BLaER1 treated with 17β-estradiol and CSF1 and Interleukin-3, amounts not matched to agents 10 nM and 100 nM (cell line): ENCODE measurements around the gene CYTH2.

ENCODE experiments used
- H3K27ac ChIP-seq, 11 experiments: shearing (Covaris generic); formaldehyde crosslinking; 2 replicates each; pipeline ENCODE4 v1.8.1; 2022
- H3K27me3 ChIP-seq, 11 experiments: shearing (Covaris generic); formaldehyde crosslinking; 2 replicates each; pipeline ENCODE4 v1.8.1; 2022
- H3K36me3 ChIP-seq, 11 experiments: shearing (Covaris generic); formaldehyde crosslinking; 2 replicates each; pipeline ENCODE4 v1.8.1; 2022
- H3K4me1 ChIP-seq, 10 experiments: shearing (Covaris generic); formaldehyde crosslinking; 2 replicates each; pipeline ENCODE4 v1.8.1; 2022
- H3K4me2 ChIP-seq, 11 experiments: shearing (Covaris generic); formaldehyde crosslinking; 2 replicates each; pipeline ENCODE4 v1.8.1; 2022
- H3K4me3 ChIP-seq, 10 experiments: shearing (Covaris generic); formaldehyde crosslinking; 2 replicates each; pipeline ENCODE4 v1.8.1; 2022
- H3K9ac ChIP-seq, 11 experiments: shearing (Covaris generic); formaldehyde crosslinking; 2 replicates each; pipeline ENCODE4 v1.8.1; 2022
- H3K9me3 ChIP-seq, 11 experiments: shearing (Covaris generic); formaldehyde crosslinking; replicated peaks in 1 of 11; 2 replicates each; pipeline ENCODE4 v1.8.1; 2022
- H4K20me1 ChIP-seq, 11 experiments: shearing (Covaris generic); formaldehyde crosslinking; 2 replicates each; pipeline ENCODE4 v1.8.1; 2022
- Cebpa-rat ChIP-seq, 11 experiments: shearing (Covaris generic); IDR thresholded peaks; 2 replicates each; pipeline ENCODE4 v1.8.1; 2022

CYTH2 gene

DNA sequence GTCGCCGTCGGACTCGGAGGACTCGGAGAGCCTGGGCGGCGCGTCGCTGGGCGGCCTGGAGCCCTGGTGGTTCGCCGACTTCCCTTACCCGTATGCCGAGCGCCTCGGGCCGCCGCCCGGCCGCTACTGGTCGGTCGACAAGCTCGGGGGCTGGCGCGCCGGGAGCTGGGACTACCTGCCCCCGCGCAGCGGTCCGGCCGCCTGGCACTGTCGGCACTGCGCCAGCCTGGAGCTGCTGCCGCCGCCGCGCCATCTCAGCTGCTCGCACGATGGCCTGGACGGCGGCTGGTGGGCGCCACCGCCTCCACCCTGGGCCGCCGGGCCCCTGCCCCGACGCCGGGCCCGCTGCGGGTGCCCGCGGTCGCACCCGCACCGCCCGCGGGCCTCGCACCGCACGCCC, 25.9 kb upstream of the CYTH2 start:
- Histone ChIP-seq H4K20me1 (peaks cover 0 to 21% (median under 1%) of the 10 kb centered on the region in 11 experiments; a peak in 8 of 22 replicates), H3K4me2 (peak overlapping the region; percentile 80 to 99 (median 93)), H3K4me3 (peak overlapping the region in 6 of 10 experiments; percentile 82 to 97 (median 94); a peak in 5 of 20 replicates), H3K27me3 (peaks cover 15 to 39% (median 37%) of the 10 kb centered on the region in 11 experiments), H3K36me3 (peaks cover 12 to 20% (median 16%) of the 10 kb centered on the region in 11 experiments), H3K9ac (0 out of 22 replicates have a peak overlapping the region, but pooled peaks of 1 of the 11 experiments have one; percentile 91), H3K9me3 (no peaks in the 10 kb centered on the region), H3K4me1 (peaks cover 32 to 41% (median 34%) of the 10 kb centered on the region in 10 experiments), H3K27ac (no peak overlapping the region)
- TF ChIP-seq Cebpa-rat (IDR thresholded peaks at IDR 0.05), result no peak

DNA sequence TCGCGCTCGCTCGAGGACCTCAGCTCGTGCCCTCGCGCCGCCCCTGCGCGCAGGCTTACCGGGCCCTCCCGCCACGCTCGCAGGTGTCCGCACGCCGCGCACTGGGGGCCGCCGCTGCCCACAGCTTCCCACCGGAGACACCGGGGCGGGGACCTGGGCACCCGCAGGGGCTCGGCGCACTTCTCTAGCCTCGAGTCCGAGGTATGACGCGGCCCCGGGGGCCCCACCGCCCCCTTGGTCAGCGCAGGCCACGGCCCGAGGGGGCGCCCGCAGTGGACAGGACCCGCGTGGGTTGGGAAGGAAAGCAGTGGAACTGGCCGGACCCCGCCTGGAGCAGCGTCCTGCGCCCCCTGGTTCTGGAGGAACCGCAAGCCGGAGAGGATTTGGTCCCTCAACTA, 25.4 kb upstream of the CYTH2 start:
- Histone ChIP-seq H3K36me3 (peaks cover 17 to 25% (median 21%) of the 10 kb centered on the region in 11 experiments), H3K27ac (no peak overlapping the region), H3K4me2 (peak overlapping the region; percentile 80 to 99 (median 93)), H3K27me3 (peaks cover 15 to 39% (median 37%) of the 10 kb centered on the region in 11 experiments), H4K20me1 (peaks cover 0 to 25% (median 5%) of the 10 kb centered on the region in 11 experiments; a peak in 10 of 22 replicates), H3K9me3 (no peaks in the 10 kb centered on the region), H3K9ac (peak overlapping the region in 8 of 11 experiments; percentile 83 to 97 (median 90); a peak in 9 of 22 replicates), H3K4me1 (peaks cover 32 to 45% (median 34%) of the 10 kb centered on the region in 10 experiments), H3K4me3 (peak overlapping the region; percentile 82 to 98 (median 94); a peak in 19 of 20 replicates)
- TF ChIP-seq Cebpa-rat (IDR thresholded peaks at IDR 0.05), result no peak

DNA sequence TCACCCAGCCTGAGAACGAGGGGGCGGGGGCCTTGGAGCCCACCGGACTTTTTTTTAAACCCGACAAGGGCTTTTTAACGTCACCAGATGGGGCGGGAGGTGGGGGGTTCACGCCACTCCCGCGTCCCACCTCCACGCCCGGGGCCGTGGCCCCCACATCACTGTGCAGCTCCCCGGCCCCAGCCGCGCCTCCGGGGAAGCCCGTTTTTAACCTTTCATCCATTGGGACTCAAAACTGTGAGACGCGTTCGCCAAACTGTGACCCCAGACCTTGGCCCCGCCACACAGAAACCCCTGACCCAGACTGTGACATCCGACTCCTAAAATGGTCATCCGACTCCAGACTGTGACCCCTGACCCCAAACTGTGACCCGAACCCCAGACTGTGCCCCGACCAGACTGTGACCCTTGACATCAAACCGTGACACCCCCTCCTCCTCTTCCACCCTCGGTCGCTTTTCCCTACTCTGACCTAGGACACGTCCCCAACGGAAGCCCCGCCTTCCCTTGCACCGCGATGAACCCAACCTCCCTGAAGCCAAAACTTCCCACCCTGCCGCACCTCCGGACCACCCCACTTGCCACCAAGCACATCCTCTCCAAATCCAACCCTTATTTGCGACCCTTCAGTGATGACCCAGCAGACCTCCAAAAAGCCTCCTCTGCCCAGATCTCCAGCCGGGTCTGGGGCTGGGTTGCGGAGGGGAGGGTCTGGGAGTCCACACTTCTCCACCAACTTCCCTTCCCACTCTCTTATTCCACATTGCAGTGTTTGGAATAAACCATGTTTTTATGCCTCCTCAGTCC, 24.8 kb upstream of the CYTH2 start:
- Histone ChIP-seq H3K4me1 (peaks cover 32 to 45% (median 34%) of the 10 kb centered on the region in 10 experiments), H3K27me3 (peaks cover 15 to 39% (median 37%) of the 10 kb centered on the region in 11 experiments), H3K36me3 (peaks cover 23 to 31% (median 27%) of the 10 kb centered on the region in 11 experiments), H4K20me1 (peaks cover 0 to 31% (median 8%) of the 10 kb centered on the region in 11 experiments; a peak in 11 of 22 replicates), H3K27ac (peak overlapping the region in 7 of 11 experiments; percentile 83 to 97 (median 94); a peak in 10 of 22 replicates), H3K9ac (peak overlapping the region; percentile 83 to 98 (median 91); a peak in 20 of 22 replicates), H3K4me3 (peak overlapping the region; percentile 82 to 98 (median 94)), H3K4me2 (peak overlapping the region; percentile 80 to 99 (median 93)), H3K9me3 (no peaks in the 10 kb centered on the region)
- no peak for TF ChIP-seq Cebpa-rat (IDR thresholded peaks at IDR 0.05)

DNA sequence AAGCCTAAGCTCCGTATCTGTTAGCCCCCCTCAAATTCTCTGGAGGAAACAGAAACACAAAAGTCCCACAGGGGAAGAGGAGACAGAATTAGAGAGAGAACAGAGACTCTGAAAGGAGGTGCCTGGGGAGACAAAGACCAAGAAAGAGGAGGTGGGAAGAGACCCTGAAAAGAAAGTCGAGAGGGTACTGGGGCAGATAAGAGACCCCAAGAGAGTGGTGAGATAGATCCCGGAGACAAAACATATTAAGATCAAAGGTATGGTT, 24.3 kb upstream of the CYTH2 start:
- Histone ChIP-seq H3K4me3 (peak overlapping the region; percentile 82 to 98 (median 94)), H3K9ac (peak overlapping the region; percentile 83 to 98 (median 91); a peak in 20 of 22 replicates), H3K27me3 (peaks cover 15 to 39% (median 37%) of the 10 kb centered on the region in 11 experiments), H3K27ac (peak overlapping the region; percentile 81 to 97 (median 91); a peak in 16 of 22 replicates), H3K36me3 (peaks cover 29 to 36% (median 32%) of the 10 kb centered on the region in 11 experiments), H4K20me1 (peaks cover 0 to 36% (median 8%) of the 10 kb centered on the region in 11 experiments; a peak in 11 of 22 replicates), H3K4me2 (peak overlapping the region; percentile 80 to 99 (median 93)), H3K4me1 (peaks cover 32 to 45% (median 34%) of the 10 kb centered on the region in 10 experiments), H3K9me3 (no peaks in the 10 kb centered on the region)
- TF ChIP-seq Cebpa-rat (IDR thresholded peaks at IDR 0.05), result no peak

DNA sequence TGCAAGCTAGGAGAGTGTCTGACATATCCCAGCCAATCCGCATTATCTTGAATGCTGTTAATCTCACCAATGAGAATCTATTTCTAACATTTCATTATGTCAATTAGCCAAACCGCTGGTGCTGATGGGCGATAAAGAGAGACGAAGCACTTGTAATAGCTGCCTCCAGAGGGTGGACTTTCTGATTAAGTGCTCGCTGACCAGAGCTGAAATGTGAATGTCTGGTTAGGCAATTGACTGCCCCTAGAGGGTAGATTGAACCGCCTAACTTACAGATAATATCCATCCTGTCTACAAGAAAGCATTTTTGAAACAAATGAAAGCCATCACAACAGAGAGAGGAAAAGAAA, 23.9 kb upstream of the CYTH2 start:
- peak overlapping the region; percentile 81 to 97 (median 91) for H3K27ac ChIP-seq
- H3K9ac ChIP-seq, result peak overlapping the region; percentile 83 to 98 (median 91)
- no peaks in the 10 kb centered on the region for H3K9me3 ChIP-seq
- peaks cover 0 to 39% (median 11%) of the 10 kb centered on the region in 11 experiments; a peak in 14 of 22 replicates for H4K20me1 ChIP-seq
- peak overlapping the region; percentile 80 to 99 (median 93) for H3K4me2 ChIP-seq
- TF ChIP-seq Cebpa-rat (IDR thresholded peaks at IDR 0.05), result no peak
- peak overlapping the region; percentile 82 to 98 (median 94) for H3K4me3 ChIP-seq
- peaks cover 15 to 39% (median 37%) of the 10 kb centered on the region in 11 experiments for H3K27me3 ChIP-seq
- peaks cover 31 to 40% (median 36%) of the 10 kb centered on the region in 11 experiments for H3K36me3 ChIP-seq
- H3K4me1 ChIP-seq, result peaks cover 32 to 45% (median 34%) of the 10 kb centered on the region in 10 experiments

DNA sequence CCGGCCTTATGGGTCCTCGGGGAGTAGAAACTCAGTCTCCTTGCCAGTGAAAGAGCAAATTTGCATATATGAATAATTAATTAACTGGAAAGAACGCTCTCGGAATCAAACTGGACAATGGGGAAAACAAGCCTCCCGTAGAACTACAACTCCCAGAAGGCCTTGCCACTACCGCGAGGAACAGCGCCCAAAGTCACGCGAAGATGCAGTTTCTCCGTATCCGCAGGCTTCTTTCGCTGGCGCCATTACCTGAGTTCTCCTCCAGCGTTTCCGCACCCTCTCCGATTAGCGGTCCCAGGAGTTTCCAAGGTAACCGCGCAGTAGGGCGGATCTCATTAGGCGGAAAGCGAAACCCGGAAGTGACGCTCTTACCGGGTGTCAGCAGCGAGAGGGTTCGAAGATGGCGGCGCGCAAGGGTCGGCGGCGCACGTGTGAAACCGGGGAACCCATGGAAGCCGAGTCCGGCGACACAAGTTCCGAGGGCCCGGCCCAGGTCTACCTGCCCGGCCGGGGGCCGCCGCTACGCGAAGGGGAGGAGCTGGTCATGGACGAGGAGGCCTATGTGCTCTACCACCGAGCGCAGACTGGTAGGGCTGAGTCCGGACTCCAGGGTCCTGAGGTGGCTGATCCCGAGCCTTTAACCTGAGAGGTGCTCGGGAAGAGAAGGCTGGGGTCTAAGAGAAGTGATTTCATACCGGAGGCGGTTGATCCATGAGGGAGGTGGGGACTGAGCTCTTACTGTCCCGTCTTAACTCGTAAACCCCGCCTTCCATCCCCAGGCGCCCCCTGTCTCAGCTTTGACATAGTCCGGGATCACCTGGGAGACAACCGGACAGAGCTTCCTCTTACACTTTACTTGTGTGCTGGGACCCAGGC, 23.3 kb upstream of the CYTH2 start, which contains the start of gene GRWD1:
Gene GRWD1 (plus strand): TSS at position 378 of the 876 bp plus-strand sequence. CDS start 23 bp downstream, at position 401.
- no peak for TF ChIP-seq Cebpa-rat (IDR thresholded peaks at IDR 0.05)
- H3K4me1 ChIP-seq, result peaks cover 32 to 45% (median 34%) of the 10 kb centered on the region in 10 experiments

DNA sequence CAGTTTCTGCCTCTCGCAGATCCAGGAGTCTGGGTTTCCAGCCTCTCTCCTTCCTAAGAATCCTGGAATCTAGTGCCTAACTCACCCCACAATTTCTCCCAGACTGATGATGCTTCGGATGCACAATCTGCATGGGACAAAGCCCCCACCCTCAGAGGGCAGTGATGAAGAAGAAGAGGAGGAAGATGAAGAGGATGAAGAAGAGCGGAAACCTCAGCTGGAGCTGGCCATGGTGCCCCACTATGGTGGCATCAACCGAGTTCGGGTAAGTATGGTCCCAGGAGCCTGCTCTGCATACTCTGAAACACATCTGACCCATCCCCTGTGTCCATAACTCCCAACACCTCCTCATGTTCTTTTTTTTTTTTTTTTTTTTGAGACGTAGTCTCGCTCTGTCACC, 22.6 kb upstream of the CYTH2 start:
- Histone ChIP-seq H3K4me1 (peaks cover 32 to 45% (median 34%) of the 10 kb centered on the region in 10 experiments), H3K4me3 (peak overlapping the region; percentile 82 to 98 (median 94)), H3K27me3 (peaks cover 15 to 36% (median 34%) of the 10 kb centered on the region in 11 experiments), H3K9me3 (no peaks in the 10 kb centered on the region), H3K27ac (peak overlapping the region; percentile 81 to 97 (median 91)), H4K20me1 (peaks cover 0 to 53% (median 25%) of the 10 kb centered on the region in 11 experiments; a peak in 17 of 22 replicates), H3K36me3 (peaks cover 45 to 53% (median 49%) of the 10 kb centered on the region in 11 experiments), H3K4me2 (peak overlapping the region; percentile 85 to 99 (median 96)), H3K9ac (peak overlapping the region; percentile 83 to 98 (median 91))
- TF ChIP-seq Cebpa-rat (IDR thresholded peaks at IDR 0.05), result no peak

More for the DNA sequence above, 23.3 kb upstream of the CYTH2 start, which contains the start of gene GRWD1:
- Histone ChIP-seq H3K9me3 (no peaks in the 10 kb centered on the region), H3K27me3 (peaks cover 15 to 39% (median 37%) of the 10 kb centered on the region in 11 experiments), H3K4me3 (peak within 1 kb of the TSS; percentile 82 to 98 (median 94)), H3K36me3 (peaks cover 37 to 46% (median 42%) of the 10 kb centered on the region in 11 experiments), H4K20me1 (peaks cover 0 to 45% (median 17%) of the 10 kb centered on the region in 11 experiments; a peak in 17 of 22 replicates), H3K4me2 (peak within 1 kb of the TSS; percentile 91 to 99 (median 97)), H3K9ac (peak within 1 kb of the TSS; percentile 83 to 98 (median 91)), H3K27ac (peak within 1 kb of the TSS; percentile 81 to 97 (median 91))

DNA sequence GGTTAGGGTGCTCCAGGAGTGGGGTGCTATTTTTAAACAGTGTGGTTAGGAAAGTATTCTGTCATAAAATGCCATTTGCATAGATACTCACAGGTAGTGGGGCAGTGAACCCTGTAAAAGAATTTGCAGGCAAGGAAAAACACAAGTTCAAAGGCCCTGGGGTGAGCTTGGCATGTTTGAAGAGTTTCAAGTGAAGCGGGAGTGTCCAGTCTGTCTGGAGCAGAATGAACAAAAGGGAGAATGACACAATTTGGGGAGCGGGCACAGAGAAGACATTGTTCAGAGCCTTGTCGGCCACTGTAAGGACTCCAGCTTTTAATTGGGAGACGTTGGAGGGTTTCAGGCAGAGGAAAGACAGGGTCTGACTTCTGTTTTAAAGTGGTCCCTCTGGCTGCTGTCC, 20.6 kb upstream of the CYTH2 start:
- peak overlapping the region in 3 of 11 experiments; percentile 0 to 22 (median 10); a peak in 1 of 22 replicates for H3K9ac ChIP-seq
- H3K27ac ChIP-seq, result no peak overlapping the region
- no peak overlapping the region for H3K4me2 ChIP-seq
- TF ChIP-seq Cebpa-rat (IDR thresholded peaks at IDR 0.05), result no peak
- H4K20me1 ChIP-seq, result peaks cover 0 to 73% (median 45%) of the 10 kb centered on the region in 11 experiments; a peak in 17 of 22 replicates
- peaks cover 64 to 73% (median 69%) of the 10 kb centered on the region in 11 experiments for H3K36me3 ChIP-seq
- H3K4me1 ChIP-seq, result peaks cover 28 to 40% (median 31%) of the 10 kb centered on the region in 10 experiments
- no peak overlapping the region for H3K4me3 ChIP-seq
- no peaks in the 10 kb centered on the region for H3K9me3 ChIP-seq
- H3K27me3 ChIP-seq, result peaks cover 8 to 16% (median 14%) of the 10 kb centered on the region in 11 experiments
